ENCODE data around the gene DPP6.

DNA sequence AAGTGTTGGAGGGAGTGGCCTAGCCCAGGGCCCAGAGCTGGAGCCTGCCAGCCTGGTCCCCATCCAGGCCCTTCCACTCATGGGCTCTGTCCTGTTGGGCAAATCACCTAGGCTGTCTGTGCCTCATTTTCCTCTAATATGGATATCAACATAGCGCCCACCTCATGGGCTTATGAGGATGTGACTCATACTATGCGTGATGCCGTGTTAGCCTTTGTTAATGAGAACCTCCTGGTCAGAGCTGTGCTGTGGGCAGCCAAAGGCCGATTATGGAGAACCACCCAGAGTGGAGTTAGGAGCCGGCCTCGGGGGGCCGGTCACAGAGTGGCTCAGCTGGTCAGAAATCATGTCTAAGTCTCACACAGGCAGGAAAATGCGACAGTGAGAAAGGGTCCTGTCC lies 644.4 kb downstream of the DPP6 start:
- TF ChIP-seq CTCF (conservative IDR thresholded peaks at IDR 0.05; ENCODE audit: low read depth in 2 of 2) (no peak), EZH2 (IDR thresholded peaks at IDR 0.05; ENCODE audit: low read depth, unreplicated experiment) (no peak)
